GM18507 (cell line): ENCODE measurements around the gene LILRA1.

Experiments used
- DNase-seq: peaks from one replicate; pipeline ENCODE4 v3.0.0; 2011; ENCODE audit warnings: low read depth; ENCODE audit not compliant: insufficient read length; ENCODE audit errors: extremely low spot score
- FAIRE-seq: peaks from 2 replicates; lab custom pipeline; 2011; peaks lifted over from hg19 to GRCh38; lab: Jason Lieb, UNC

Gene LILRA1

DNA sequence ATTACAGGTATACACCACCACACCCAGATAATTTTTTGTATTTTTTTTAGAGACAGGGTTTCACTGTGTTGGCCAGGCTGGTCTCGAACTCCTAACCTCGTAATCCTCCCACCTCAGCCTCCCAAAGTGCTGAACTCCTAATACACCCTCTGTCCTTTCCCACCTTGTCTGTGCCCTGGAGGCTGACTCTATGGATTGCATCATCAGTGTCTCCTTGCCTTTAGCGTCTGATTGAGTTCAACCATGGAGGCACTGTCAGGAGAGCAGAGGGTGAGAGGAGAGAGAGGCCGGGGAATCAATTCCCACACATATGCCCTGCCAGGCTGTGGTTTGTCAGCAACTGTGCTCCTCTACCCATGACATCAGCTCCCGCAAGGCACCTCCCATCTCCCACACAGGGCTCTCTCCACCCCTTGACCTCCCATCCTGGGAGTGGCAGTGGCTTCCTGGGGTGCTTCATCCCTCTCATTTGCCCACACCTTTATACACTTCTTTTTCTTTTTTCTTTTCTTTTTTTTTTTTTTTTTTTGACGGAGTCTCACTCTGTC is 56.8 kb downstream of the LILRA1 start:
- FAIRE-seq (no peak), DNase-seq (no peak)
